DND-41 (cell line): ENCODE data around the gene SEMA3B.

Experiments
- CTCF ChIP-seq: IDR thresholded peaks from 2 replicates; pipeline ENCODE4 v1.5.1; 2012; ENCODE audit warnings: borderline replicate concordance, low read length, moderate library complexity, mild to moderate bottlenecking; ENCODE audit not compliant: poor library complexity, severe bottlenecking; ENCODE audit errors: extremely low read depth
- EZH2 ChIP-seq: IDR thresholded peaks from 3 replicates; pipeline ENCODE4 v1.6.1; 2012; ENCODE audit warnings: borderline replicate concordance, low read depth, mild to moderate bottlenecking, moderate library complexity, low read length, inconsistent platforms; ENCODE audit not compliant: severe bottlenecking

GRCh38 chr3:50297384-50297775 lies 28.4 kb downstream of the SEMA3B start:
- TF ChIP-seq CTCF (no peak), EZH2 (no peak)
